ENCODE results near the gene KLHDC10.

The KLHDC10 gene

GRCh38 chr7:130160455-130160854 is 90.1 kb downstream of the KLHDC10 start:
- Histone ChIP-seq H3K27me3 (ENCODE audit: insufficient read depth, low read depth) (no peaks in the 10 kb centered on the region), H3K4me2 (no peak overlapping the region), H3K9ac (no peak overlapping the region), H3K4me3 (IDR thresholded peaks at IDR 0.05; ENCODE audit: insufficient read depth, low read depth, low read length) (no peak overlapping the region), H3K79me2 (ENCODE audit: insufficient read depth, low read depth) (no peaks in the 10 kb centered on the region), H3K4me1 (ENCODE audit: low read depth, poor library complexity, severe bottlenecking) (no peaks in the 10 kb centered on the region), H3K27ac (no peak overlapping the region), H4K20me1 (ENCODE audit: insufficient read depth) (no peaks in the 10 kb centered on the region), H3K36me3 (ENCODE audit: insufficient read depth) (0 out of 2 replicates have a peak, but pooled peaks cover 3% of the 10 kb centered on the region), H2AFZ (ENCODE audit: low read depth) (no peak overlapping the region)
- TF ChIP-seq, protein P1, sequence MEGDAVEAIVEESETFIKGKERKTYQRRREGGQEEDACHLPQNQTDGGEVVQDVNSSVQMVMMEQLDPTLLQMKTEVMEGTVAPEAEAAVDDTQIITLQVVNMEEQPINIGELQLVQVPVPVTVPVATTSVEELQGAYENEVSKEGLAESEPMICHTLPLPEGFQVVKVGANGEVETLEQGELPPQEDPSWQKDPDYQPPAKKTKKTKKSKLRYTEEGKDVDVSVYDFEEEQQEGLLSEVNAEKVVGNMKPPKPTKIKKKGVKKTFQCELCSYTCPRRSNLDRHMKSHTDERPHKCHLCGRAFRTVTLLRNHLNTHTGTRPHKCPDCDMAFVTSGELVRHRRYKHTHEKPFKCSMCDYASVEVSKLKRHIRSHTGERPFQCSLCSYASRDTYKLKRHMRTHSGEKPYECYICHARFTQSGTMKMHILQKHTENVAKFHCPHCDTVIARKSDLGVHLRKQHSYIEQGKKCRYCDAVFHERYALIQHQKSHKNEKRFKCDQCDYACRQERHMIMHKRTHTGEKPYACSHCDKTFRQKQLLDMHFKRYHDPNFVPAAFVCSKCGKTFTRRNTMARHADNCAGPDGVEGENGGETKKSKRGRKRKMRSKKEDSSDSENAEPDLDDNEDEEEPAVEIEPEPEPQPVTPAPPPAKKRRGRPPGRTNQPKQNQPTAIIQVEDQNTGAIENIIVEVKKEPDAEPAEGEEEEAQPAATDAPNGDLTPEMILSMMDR (conservative IDR thresholded peaks at IDR 0.05; ENCODE audit: low read depth, low read length): no peak

- Histone ChIP-seq H3K27ac (no peak overlapping the region), H2AFZ (ENCODE audit: low read depth) (no peak overlapping the region), H3K4me3 (IDR thresholded peaks at IDR 0.05; ENCODE audit: insufficient read depth, low read depth, low read length) (no peak overlapping the region), H3K4me2 (no peak overlapping the region), H3K4me1 (ENCODE audit: low read depth, poor library complexity, severe bottlenecking) (no peaks in the 10 kb centered on the region), H3K9ac (no peak overlapping the region), H3K36me3 (ENCODE audit: insufficient read depth) (peaks cover 3% of the 10 kb centered on the region; the same call in 1 of the 2 replicates), H3K79me2 (ENCODE audit: insufficient read depth, low read depth) (no peaks in the 10 kb centered on the region), H4K20me1 (ENCODE audit: insufficient read depth) (no peaks in the 10 kb centered on the region), H3K27me3 (ENCODE audit: insufficient read depth, low read depth) (no peaks in the 10 kb centered on the region)
- TF ChIP-seq, protein P1 (conservative IDR thresholded peaks at IDR 0.05; ENCODE audit: low read depth, low read length): no peak
Observed at GRCh38 chr7:130162196-130162595, 91.9 kb downstream of the KLHDC10 start.

- TF ChIP-seq, protein P1 (conservative IDR thresholded peaks at IDR 0.05; ENCODE audit: low read depth, low read length): no peak
- no peaks in the 10 kb centered on the region for H3K4me1 ChIP-seq (ENCODE audit: low read depth, poor library complexity, severe bottlenecking)
- no peak overlapping the region for H2AFZ ChIP-seq (ENCODE audit: low read depth)
- H3K79me2 ChIP-seq (ENCODE audit: insufficient read depth, low read depth): no peaks in the 10 kb centered on the region
- H3K36me3 ChIP-seq (ENCODE audit: insufficient read depth): peaks cover 24% of the 10 kb centered on the region; the same call in 1 of the 2 replicates
- no peaks in the 10 kb centered on the region for H3K27me3 ChIP-seq (ENCODE audit: insufficient read depth, low read depth)
- no peak overlapping the region for H3K27ac ChIP-seq
- H3K9ac ChIP-seq: no peak overlapping the region
- H3K4me2 ChIP-seq: no peak overlapping the region
- no peaks in the 10 kb centered on the region for H4K20me1 ChIP-seq (ENCODE audit: insufficient read depth)
- H3K4me3 ChIP-seq (IDR thresholded peaks at IDR 0.05; ENCODE audit: insufficient read depth, low read depth, low read length): no peak overlapping the region
Observed at GRCh38 chr7:130174237-130174959, 104.1 kb downstream of the KLHDC10 start.

- H3K9ac ChIP-seq: no peak overlapping the region
- peaks cover 9% of the 10 kb centered on the region for H3K4me1 ChIP-seq (ENCODE audit: low read depth, poor library complexity, severe bottlenecking)
- no peak overlapping the region for H3K4me2 ChIP-seq
- TF ChIP-seq, protein P1 (conservative IDR thresholded peaks at IDR 0.05; ENCODE audit: low read depth, low read length): no peak
- no peak overlapping the region for H3K27ac ChIP-seq
- H3K79me2 ChIP-seq (ENCODE audit: insufficient read depth, low read depth): no peaks in the 10 kb centered on the region
- no peak overlapping the region for H2AFZ ChIP-seq (ENCODE audit: low read depth)
- no peak overlapping the region for H3K4me3 ChIP-seq (IDR thresholded peaks at IDR 0.05; ENCODE audit: insufficient read depth, low read depth, low read length)
- peaks cover 6% of the 10 kb centered on the region; the same call in 1 of the 2 replicates for H3K36me3 ChIP-seq (ENCODE audit: insufficient read depth)
- no peaks in the 10 kb centered on the region for H4K20me1 ChIP-seq (ENCODE audit: insufficient read depth)
- no peaks in the 10 kb centered on the region for H3K27me3 ChIP-seq (ENCODE audit: insufficient read depth, low read depth)
Observed at GRCh38 chr7:130178251-130178650, 107.9 kb downstream of the KLHDC10 start.
